HEK293 (cell line): ENCODE measurements around the gene HES3.

Source experiments
- ZNF211 ChIP-seq: fragments of 450-650 bp; formaldehyde crosslinking; IDR thresholded peaks from 2 replicates; pipeline ENCODE4 v1.5.1; 2016; ENCODE audit warnings: low read depth, missing biosample characterization, missing genetic modification characterization
- ZNF518A ChIP-seq: fragments of 450-650 bp; formaldehyde crosslinking; conservative IDR thresholded peaks from 2 replicates; pipeline ENCODE4 v1.5.1; 2016; ENCODE audit warnings: low read depth, missing biosample characterization, missing genetic modification characterization

- TF ChIP-seq ZNF518A (tag by site-specific recombination): no peak
- no peak for TF ChIP-seq ZNF211 (tag by site-specific recombination)
These were observed 23.7 kb upstream of the HES3 start for GRCh38 chr1:6220236-6220635.
